H1 (cell line): ENCODE results near the gene FAHD1. TPM values are rescaled to one million over a fixed set of nuclear protein-coding genes. Genes with fewer than 3 reads are reported as not detected.

Source experiments
- CHD7 ChIP-seq: fragments of 300-600 bp; sonication (generic); IDR thresholded peaks from 2 replicates; pipeline ENCODE4 v1.7.1; 2012; ENCODE audit warnings: low read length, moderate library complexity, mild to moderate bottlenecking, inconsistent platforms; ENCODE audit not compliant: insufficient replicate concordance
- SIRT6 ChIP-seq: IDR thresholded peaks from one replicate; pipeline ENCODE4 v1.7.1; 2012; ENCODE audit warnings: low read length, inconsistent platforms
- USF2 ChIP-seq: IDR thresholded peaks from 2 replicates; pipeline ENCODE4 v1.6.1; 2011; ENCODE audit warnings: low read length, improper control_type of control experiment
- polyA plus RNA-seq, 7 experiments: library from polyadenylated mRNA; depleted of rRNA in 3 of 7; stranded (reverse) in 5 of 7; unstranded in 2 of 7; fragments of >200 nt in 5 of 7; fragments of 200-250 nt in 2 of 7; gene quantifications; 1 replicate in 5 of 7; 2 replicates in 1 of 7; 4 replicates in 1 of 7; pipeline versions ENCODE4 v1.2.1 to v1.2.3, GENCODE V29; 2011 to 2013; ENCODE audit warnings: missing spikeins in 2 of 7, mixed read lengths in 2 of 7
- total RNA-seq: library from RNA; stranded (reverse); fragmentation: NEBNext Ultra II Directional; extraction: Animal tissue kit (Norgen Biotek cat#: 25700); gene quantifications from 2 replicates; pipeline ENCODE4 v1.2.1, GENCODE V29; 2021

The FAHD1 gene
- total and polyA plus RNA-seq, 2 of the 8 experiments (the other 6 are each of a cell fraction or from before 2014, with no cell fraction given), result 20.4 to 31.9 TPM

- no peak for TF ChIP-seq CHD7
- no peak for TF ChIP-seq SIRT6
- no peak for TF ChIP-seq USF2
- TF ChIP-seq, all 59 proteins: peak for 0
These were observed 19.4 kb downstream of the FAHD1 start (continued) for GRCh38 chr16:1846416-1846815.
